ENCODE measurements around the gene ANO2.

GRCh38 chr12:5554711-5555110 is 390.3 kb downstream of the ANO2 start:
- TF ChIP-seq CTCF (IDR thresholded peaks at IDR 0.05) (no peak), POLR2A (IDR thresholded peaks at IDR 0.05) (no peak)

All from transverse colon (tissue), 3 donors.